GM12874 (cell line): ENCODE data around the gene MAK.

Experiments
- TF ChIP-seq, protein P1 (sequence below): IDR thresholded peaks from 2 replicates; pipeline ENCODE4 v1.5.1; 2011; ENCODE audit warnings: low read depth, mild to moderate bottlenecking, control low read depth, low read length, moderate library complexity; ENCODE audit not compliant: insufficient read depth

Gene MAK, protein sequence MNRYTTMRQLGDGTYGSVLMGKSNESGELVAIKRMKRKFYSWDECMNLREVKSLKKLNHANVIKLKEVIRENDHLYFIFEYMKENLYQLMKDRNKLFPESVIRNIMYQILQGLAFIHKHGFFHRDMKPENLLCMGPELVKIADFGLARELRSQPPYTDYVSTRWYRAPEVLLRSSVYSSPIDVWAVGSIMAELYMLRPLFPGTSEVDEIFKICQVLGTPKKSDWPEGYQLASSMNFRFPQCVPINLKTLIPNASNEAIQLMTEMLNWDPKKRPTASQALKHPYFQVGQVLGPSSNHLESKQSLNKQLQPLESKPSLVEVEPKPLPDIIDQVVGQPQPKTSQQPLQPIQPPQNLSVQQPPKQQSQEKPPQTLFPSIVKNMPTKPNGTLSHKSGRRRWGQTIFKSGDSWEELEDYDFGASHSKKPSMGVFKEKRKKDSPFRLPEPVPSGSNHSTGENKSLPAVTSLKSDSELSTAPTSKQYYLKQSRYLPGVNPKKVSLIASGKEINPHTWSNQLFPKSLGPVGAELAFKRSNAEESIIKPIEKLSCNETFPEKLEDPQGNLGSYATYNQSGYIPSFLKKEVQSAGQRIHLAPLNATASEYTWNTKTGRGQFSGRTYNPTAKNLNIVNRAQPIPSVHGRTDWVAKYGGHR

DNA sequence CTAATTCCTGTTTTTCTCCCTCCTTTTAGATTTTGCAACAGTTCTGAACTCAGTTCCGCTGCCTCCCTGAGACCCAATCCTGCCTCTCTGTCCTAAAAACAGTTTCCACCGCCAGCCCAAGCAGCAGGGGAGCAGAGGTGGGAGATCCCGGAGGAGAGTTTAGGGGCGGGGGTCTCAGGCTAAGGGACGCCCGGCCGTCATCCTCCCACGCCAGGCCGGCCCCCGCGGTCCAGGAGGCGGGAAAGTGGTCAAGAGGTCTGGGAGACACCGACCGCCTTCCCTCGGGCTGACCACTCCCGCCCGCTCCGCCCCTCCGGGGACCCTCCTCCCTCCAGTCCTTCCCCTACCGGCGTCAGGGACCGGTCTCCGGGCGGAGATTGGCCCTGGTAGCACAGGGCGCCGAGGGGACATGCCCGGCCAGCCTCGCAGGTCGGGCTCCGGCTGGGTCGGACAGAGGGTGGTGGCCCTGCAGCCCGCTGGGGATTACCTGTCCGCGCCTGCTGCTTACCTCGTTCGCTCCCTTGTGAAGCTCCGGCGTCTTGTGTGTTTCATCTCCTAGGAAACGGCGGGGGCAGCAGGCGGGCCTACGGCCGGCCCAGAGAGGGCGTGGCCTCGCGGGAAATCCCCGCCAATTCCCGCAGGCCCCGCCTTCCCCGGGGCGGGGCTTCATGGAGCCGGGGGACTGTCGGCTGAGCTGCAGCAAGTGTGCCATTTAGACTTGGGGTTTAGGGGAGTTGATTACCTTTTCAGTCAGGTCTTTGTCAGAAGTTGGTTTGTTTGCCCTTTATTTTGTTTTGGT is at the start of gene MAK:
Gene MAK, minus strand, starts transcription at position 545 of the 799 bp plus-strand sequence. CDS start 7,891 bp downstream, outside the sequence.
- TF ChIP-seq, protein P1, sequence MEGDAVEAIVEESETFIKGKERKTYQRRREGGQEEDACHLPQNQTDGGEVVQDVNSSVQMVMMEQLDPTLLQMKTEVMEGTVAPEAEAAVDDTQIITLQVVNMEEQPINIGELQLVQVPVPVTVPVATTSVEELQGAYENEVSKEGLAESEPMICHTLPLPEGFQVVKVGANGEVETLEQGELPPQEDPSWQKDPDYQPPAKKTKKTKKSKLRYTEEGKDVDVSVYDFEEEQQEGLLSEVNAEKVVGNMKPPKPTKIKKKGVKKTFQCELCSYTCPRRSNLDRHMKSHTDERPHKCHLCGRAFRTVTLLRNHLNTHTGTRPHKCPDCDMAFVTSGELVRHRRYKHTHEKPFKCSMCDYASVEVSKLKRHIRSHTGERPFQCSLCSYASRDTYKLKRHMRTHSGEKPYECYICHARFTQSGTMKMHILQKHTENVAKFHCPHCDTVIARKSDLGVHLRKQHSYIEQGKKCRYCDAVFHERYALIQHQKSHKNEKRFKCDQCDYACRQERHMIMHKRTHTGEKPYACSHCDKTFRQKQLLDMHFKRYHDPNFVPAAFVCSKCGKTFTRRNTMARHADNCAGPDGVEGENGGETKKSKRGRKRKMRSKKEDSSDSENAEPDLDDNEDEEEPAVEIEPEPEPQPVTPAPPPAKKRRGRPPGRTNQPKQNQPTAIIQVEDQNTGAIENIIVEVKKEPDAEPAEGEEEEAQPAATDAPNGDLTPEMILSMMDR: no peak

DNA sequence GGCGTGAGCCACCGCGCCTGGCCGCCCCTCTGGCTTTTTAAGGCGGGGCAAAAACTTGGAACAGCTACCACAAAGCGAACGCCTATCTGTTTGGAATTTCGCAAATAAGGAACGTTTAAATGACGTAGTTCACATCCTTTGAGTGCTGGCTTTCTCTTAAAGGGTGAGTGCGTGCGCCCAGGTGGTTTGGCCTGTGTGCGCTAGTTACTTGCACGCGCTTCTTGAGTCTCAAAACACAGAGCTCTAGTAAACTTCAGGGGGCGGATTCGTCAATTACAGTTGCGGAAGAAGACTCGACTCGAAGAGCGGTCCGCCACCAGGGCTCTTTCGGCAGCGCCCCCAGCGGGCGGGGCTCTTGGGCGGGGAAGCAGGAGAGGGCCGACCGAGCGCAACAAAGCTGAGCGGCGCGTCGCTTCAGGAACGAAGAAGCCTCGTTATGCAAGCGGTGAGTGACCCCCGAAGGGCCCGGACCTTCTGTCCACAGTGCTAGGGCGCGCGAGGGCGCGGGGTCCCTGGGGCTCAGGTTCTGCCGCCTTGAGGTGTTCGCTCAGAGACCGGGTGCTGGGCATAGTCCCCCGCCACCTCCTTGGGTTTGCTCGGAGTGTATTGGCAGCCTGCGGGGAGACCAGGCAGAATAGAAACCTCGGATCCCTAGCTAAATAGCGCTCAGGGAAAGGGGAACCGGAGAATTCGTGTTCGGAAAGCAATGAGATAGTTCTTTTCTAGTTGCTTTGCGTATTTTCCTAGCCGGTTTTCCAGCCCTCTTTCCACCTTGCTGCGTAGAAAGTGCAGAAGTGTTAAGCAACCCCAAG is 48.6 kb upstream of the MAK start, which contains the start of gene SYCP2L:
Gene SYCP2L, plus strand, starts transcription at position 362 of the 812 bp plus-strand sequence. Its CDS starts 75 bp downstream, at position 437.
- TF ChIP-seq, protein P1: peak; percentile 69

DNA sequence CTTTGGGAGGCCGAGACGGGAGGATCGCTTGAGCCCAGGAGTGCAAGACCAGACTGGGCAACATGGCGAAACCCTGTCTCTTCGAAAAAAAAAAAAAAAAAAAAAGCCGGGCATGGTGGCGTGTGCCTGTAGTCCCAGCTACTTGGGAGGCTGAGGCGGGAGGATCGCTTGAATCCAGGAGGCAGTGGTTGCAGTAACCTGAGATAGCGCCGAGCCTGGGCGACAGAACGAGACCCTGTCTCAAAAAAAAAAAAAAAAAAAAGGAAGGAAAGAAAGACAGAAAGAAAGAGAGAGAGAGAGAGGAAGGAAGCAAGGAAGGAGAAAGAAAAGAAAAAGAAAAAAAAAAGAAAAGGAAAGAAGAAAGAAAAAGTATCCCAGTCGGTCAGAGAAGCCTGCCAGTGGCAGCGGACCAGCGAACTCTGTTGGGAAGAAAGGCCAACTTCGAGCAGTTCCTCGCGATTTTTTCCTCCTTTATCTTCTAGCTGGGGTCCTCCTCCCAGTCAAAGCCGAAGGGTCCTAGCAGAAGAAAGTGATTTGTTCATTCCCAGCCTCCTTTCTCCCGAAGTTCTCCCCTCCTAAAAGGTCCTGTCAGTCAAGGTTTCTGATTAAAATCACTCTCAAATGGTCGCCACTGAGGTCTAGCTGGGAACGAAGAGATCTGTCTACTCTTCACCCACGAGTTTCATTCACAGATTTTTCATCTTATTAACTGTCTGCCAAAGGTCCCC is 46.1 kb upstream of the MAK start:
- TF ChIP-seq, protein P1: no peak

DNA sequence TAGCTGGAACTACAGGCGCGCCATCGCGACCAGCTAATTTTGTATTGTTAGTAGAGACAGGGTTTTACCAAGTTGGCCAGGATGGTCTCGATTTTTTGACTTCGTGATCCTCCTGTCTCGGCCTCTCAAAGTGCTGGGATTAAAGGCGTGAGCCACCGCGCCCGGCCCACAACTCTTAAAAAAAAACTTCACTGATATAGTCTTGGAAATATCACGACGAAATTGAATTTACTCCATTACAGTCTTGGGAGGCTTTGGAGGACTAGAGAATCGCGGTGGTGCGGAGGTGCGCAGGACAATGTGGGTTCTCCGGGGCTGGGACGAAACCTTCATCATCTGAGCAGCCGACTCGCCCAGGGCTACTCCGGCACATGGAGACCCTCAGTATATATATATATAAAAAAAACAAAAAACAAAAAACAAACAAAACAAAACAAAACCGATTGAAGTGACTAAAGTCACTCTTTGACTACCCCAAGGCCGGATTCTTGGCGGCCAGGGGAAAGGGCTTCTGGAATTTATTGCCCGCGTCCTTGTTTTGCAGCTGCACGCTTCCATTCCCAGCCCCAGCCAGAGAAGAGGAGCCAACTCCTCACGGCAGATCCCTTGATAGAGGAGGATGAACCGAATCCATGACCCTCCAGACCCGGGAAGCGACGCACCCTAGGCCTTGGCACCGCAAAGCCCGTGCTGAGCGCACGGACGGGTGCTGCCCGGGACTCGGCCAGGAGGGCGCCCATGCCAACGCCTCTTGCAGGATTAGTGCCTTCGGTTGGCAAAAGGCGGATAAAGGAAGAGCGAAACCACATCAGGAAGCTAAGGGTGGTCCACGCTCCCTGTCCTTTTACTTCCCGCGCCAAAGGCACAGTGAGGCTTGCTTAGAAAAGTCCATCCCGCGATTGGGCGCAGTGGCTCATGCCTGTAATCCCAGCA is 45.2 kb upstream of the MAK start:
- TF ChIP-seq, protein P1: no peak

DNA sequence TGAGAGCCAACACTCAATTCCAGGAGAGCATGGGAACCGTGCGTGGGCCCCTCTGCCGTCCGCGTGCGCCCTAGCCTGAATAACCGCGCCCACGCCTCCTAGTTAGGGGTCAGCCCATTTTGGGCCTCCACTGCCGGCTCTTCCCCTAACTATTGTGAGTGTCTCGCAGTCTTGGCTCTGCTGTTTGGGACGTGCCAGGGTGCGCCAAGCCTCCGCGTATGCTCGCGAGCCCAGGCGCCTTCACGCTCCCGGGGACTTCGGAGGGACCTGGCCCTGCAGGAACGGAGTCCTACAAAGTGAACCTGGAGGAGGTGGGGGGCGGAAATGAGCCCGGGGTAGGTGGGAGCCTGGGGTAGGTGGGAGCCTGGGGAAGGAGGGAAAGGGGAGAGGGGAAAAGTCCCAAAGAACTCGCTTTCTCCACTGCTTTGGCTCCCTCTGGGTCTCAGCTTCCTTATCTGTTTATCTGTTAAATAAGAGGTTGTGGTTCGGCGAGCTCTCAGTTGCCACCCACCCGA is 44.4 kb upstream of the MAK start:
- TF ChIP-seq, protein P1: no peak

DNA sequence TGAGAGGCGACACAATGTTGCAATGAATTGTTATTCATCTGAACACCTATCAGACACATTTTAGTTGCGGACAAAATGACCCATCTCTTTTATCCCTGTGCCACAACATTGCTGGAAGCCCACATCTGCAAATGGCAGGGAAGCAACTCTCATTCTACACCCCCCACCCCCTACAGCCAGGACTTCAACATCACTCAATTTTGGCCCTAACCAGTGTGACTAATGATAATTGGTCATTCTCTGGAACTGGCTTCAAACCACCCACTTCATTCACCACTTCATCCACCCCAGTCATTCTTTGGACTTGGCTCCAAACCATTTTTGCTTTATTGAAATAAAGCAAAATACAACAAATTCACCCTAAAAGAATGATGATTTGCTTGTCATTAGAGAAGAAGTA is 42.0 kb upstream of the MAK start:
- TF ChIP-seq, protein P1: no peak
